Activated gamma-delta T cell (primary cell): ENCODE data around the gene HES5.
"Not testable (repeated sequence)": the region's sequence is repeated elsewhere in the genome, so short reads cannot be mapped to it uniquely, and the experiment has no call there.

Source experiments
- DNase-seq: peaks from one replicate; lab custom pipeline; 2025; lab: John Stamatoyannopoulos, UW

HES5 gene

DNA sequence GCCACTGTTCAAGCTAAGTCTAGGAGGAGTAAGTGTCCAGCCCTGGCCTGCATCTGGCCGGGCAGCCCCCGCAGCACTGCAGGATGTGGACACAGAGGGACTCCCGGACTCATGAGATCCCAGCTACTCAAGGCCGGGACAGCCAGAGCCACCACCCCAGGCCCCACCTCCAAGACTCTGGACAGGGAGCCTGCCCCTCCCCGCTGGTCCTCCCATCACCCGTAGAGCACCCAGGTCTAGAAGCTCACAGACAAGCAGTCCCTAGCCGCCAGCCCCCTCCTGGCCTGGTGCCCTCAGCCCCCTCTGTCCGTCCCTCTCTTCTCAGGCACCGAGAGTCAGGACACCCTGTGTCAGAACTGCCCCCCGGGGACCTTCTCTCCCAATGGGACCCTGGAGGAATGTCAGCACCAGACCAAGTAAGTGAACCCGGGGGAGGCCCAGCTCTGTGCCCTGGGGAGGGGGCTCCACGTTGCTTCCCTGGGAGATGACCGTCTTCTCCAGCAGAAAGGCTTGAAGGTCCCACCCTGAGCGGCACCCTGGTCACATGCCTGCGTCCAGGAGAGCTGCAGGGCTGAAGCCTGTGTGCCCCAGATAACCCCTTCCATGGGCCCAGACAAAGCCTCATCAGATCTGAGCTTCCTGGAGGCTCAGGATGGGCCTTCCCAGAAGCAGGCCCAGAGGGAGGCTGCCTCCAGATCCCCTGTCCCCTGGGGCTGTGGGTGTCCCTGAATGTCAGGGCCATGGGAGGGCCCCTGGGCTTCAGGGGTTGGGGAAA, 30.4 kb upstream of the HES5 start:
- DNase-seq: no peak

- no peak for DNase-seq
These were observed 29.6 kb upstream of the HES5 start for GRCh38 chr1:2559509-2560298.

DNA sequence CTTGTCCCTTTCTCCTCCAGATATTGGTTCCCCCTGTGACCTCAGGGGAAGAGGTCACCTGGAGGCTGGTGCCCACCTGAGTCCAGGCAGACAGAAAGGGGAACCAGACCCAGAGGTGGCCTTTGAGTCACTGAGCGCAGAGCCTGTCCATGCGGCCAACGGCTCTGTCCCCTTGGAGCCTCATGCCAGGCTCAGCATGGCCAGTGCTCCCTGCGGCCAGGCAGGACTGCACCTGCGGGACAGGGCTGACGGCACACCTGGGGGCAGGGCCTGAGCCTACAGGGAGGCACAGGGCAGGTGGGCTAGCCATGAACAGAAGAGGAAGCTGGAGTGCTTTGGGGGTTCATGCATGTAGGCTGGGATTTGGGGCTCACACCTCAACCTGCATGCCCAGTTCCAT, 28.8 kb upstream of the HES5 start:
- DNase-seq: no peak

GRCh38 chr1:2558420-2558819, 28.4 kb upstream of the HES5 start:
- no peak for DNase-seq

DNA sequence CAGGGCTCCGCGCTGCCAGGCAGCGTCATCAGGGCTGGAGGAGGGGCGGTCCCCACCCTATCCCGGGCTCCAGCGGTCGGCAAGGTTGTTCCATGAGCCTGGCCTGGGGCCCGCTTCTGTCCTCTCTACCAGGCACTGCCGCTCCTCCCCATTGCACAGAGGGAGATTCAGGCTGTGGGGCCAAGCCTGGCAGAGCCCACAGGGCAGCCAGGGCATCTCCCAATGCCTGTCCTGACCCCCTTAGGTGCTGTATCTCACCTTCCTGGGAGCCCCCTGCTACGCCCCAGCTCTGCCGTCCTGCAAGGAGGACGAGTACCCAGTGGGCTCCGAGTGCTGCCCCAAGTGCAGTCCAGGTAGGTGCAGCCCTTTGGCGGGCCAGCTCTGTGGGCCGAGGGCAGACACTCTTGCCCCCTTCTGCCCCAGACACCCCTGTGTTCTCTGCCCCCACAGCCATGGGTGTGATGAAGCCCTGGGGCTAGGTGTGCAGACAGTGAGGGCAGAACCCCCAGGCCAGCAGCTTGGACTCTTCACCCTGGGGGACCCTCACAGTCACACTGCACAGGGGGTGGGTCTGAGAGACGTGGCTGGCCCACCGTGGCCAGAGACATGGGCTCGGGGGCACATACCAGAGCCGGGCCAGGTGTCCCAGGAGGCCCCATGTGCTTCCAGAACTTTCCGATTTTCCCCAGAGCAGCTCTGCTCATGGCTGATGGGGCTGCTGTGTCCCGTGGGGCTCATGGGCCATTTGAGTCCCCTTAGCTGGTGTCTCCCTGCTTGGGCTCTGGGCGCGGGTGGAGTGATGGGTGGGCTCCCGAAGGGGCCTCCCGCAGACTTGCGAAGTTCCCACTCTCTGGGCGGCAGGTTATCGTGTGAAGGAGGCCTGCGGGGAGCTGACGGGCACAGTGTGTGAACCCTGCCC, 27.7 kb upstream of the HES5 start:
- DNase-seq: no peak

DNA sequence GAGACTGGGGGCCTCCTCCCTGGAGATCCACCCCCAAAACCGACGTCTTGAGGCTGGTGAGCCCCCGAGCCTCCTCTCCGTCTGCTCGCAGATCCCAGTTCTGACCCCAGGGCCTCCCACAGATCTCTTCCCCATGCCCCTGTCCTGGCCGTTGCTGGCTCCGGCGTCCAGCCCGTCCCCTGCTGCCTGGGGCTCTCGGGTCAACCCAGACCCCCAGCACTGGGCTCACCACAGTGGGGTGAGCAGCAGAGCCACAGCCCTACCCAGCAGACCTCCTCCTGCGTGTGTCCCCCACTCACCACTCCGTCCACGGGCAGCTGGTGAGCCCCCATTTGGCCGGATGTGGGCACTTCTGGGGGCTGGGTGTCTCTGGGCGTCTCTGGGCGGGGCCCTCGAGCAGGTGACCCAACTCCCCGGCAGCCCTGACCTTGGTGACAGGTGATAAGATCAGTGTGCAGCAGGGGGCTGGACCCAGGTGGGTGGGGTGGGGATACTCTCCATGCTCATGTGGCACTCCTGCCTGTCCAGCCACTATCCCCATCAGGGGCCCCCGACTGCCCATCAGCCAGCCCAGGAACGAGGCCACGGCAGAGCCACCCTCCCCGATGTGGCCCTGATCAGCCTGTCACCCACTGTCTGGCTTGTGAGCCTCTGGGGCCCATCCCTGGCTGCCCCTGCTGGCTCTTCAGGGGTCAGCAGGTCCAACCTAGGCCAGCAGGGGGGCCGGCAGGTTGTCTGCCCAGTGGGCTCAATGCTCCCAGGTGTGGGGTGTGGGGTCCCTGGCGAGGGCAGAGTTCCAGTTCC, 26.8 kb upstream of the HES5 start:
- no peak for DNase-seq

GRCh38 chr1:2556277-2556677, 26.2 kb upstream of the HES5 start, which contains the start of gene TNFRSF14:
TNFRSF14 (plus strand) TSS chr1:2556371; CDS start chr1:2556665, 294 bp downstream.
- DNase-seq: no peak

DNA sequence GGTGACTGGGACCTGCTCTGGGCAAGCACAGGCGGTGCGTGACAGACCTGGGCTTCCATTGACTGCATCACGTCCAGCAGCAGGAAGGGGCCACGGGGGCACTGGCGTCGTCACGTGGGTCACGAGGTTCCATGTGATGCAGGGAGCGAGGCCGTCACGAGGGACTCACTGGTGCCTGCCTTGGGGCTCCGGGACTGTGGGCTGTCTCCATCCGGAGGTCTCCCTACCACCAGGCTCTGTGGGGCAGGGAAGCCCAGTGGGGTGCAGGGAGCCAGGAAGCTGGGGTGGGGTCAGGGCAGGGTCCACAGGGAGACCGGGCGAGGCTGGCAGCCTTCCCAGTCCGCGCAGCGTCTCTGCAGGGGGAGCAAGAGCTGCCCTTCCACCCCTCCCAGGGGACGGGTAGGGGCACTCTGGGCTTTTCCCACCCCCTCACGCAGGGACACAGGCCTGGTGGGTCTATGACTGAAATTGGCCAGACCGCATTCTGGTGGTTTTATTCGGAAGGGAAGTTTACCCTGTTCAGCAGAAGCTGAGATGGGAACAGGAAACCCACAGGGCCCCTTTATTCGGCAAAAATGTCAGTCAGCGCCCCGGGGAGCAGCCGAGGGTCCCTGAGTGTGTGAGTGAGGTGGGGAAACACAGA, 25.7 kb upstream of the HES5 start:
- peak; percentile 66 for DNase-seq

DNA sequence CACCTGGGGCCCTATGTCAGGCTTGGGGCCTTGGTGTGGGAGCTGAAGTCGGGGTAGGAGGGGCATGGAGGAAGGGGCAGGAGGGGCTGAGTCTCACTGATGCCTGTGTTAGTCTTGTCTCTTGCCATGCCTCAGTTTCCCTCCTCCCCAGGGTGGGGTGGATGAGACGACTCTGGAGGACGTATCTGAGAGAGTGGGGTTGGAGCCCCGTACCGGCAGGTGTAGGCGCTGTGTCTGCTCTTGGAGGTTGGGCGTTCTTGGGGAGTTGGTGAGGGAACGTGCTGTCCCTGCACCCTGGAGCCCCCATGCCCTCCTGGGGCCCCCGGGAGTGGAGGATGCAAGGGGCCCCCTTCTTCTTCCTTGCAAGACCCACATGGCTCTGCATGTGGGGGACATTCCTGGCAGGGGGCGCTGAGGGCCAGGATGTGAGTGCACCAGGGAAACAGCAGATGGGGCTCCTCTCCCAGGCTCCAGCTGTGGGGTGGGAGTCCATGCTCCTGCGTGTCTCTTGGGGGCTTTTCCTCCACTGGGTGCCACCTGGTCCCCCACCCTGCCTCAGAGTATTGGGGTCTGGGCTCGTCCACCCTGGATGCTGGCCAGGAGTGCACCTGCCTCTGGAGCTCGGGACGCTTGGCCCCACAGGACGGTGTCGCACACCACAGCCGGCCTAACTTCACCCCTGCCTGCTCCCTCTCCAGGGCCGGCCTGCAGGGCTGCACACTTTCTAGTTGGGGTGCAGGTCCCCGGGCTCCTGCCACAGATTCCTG, 24.7 kb upstream of the HES5 start:
- DNase-seq: no peak

GRCh38 chr1:2553871-2554620, 24.0 kb upstream of the HES5 start:
- DNase-seq: no peak

- DNase-seq: not testable (repeated sequence)
These were observed 23.0 kb upstream of the HES5 start for GRCh38 chr1:2553076-2553475.

GRCh38 chr1:2552189-2552588, 22.1 kb upstream of the HES5 start:
- no peak for DNase-seq

DNA sequence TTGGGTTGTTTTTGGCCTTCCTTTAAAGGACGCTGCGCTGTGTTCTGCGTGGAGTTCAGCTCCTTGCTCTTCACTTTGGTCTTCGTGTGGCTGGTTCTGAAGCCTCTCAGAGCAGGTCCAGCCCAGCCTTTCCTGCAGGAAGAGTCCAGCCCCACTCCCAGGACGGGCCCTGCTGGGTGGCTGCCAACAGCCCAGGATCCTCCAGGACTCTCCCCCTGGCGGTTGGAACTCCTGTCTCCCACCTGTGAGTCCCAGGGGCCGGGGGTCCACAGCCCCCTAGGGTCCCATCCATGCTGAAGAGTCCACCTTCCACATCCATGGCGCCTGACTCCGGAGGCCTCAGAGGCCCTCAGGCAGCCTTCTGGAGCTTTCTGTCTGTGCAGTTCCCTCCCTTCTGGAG, 21.5 kb upstream of the HES5 start:
- DNase-seq: not testable (repeated sequence)

- not testable (repeated sequence) for DNase-seq
These were observed 20.3 kb upstream of the HES5 start for GRCh38 chr1:2550309-2550861.

- not testable (repeated sequence) for DNase-seq
These were observed 19.4 kb upstream of the HES5 start for GRCh38 chr1:2549367-2550029.

DNA sequence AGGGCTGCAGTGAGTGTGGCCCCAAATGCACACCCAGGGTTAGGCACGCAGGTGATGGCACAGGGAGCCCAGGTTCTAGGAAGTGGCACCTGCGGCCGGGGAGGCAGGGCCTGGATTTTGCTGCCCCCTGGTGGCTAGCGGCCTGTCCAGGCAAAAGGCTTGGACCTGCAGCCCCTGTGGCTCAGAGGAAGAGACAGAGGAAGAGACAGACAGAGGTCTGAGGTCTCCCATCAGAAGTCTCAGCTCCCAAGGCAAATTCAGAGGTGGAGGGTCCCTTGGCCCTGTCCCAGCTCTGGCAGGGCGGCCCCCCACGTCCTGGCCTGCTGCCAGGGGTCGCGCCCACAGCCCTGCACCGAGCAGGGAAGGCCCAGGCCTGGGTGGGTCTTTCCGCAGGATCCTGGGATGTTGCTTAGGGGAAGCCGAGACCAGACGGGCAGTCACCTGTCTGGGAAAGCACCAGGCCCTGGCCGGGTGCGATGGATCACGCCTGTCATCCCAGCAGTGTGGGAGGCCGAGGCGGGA, 18.1 kb upstream of the HES5 start:
- peak; percentile 52 for DNase-seq

GRCh38 chr1:2547210-2548067, 17.4 kb upstream of the HES5 start:
- DNase-seq: no peak
